Heart left ventricle (tissue), 13 donors: Measurements from ENCODE around the gene SHISAL2A.

Experiments used
- CTCF ChIP-seq, 12 donors: fragments of 200-600 bp; sonication (generic) in 4 of 12; IDR thresholded peaks; one replicate each; pipeline versions ENCODE4 v1.5.0 to v1.8.0; 2018 to 2022; ENCODE audit warnings: antibody characterized with exemption in 12 of 12, mild to moderate bottlenecking in 5 of 12
- POLR2A ChIP-seq, 2 donors: fragments of 450-650 bp; IDR thresholded peaks; one replicate each; pipeline ENCODE4 v1.6.1; 2017; ENCODE audit warnings: antibody characterized with exemption in 2 of 2, mild to moderate bottlenecking in 2 of 2, moderate library complexity in 2 of 2
- donor health status: ischemic (EF 13 %, LVEDD 7.1; RV severe dilation, severe dysfunction).
- donor health status: DM: no; HTN: yes; CAD: no.
- donor health status: DM: no; HTN: no; CAD: no.
- donor health status: ischemic (EF 25% LVEDD 6.9; RV normal size, moderate dysfunction).
- donor health status: ischemic (EF 25% LVEDD 5.7; RV mildly dilated, moderate dysfunction).
- donor health status: ischemic (EF 35%, LVEDD 5.7; RV mildly dilated, moderate dysfunction).
- donor health status: nonischemic (EF 11% LVEDD 7.7; RV severe dilation, severe dysfunction).
- donor health status: DM: yes; HTN: yes; CAD: no.
- donor health status: PGD.
- donor health status: ischemic (EF 29% LVEDD 5.4; RV normal size, mild dysfunction).
- donor health status: nonischemic (EF 23%, LVEDD 6.1; RV moderate dilation, normal function).

- TF ChIP-seq POLR2A (IDR thresholded peaks at IDR 0.05) (no peak), CTCF (IDR thresholded peaks at IDR 0.05) (no peak)
Observed at GRCh38 chr1:52603630-52604029, 29.3 kb upstream of the SHISAL2A start.
